H9 (cell line): Measurements from ENCODE around the gene PPARG. TPM values are rescaled to one million over a fixed set of nuclear protein-coding genes. Genes with fewer than 3 reads are reported as not detected.

Experiments used
- DNase-seq: peaks from one replicate; pipeline ENCODE4 v3.0.0-alpha.2; 2017
- H2AFZ ChIP-seq: one replicate; pipeline ENCODE4 v1.6.1; 2013; ENCODE audit warnings: mild to moderate bottlenecking, low read length, control low read depth, moderate library complexity
- H2AK5ac ChIP-seq: 2 replicates; pipeline ENCODE4 v1.6.1; 2013; ENCODE audit warnings: low read length, control low read depth, mixed read lengths; ENCODE audit not compliant: insufficient read length
- H2BK120ac ChIP-seq: one replicate; pipeline ENCODE4 v1.6.1; 2013; ENCODE audit warnings: low read depth, mild to moderate bottlenecking, low read length, control low read depth, inconsistent platforms; ENCODE audit not compliant: poor library complexity, severe bottlenecking
- H2BK12ac ChIP-seq: 2 replicates; pipeline ENCODE4 v1.6.1; 2013; ENCODE audit warnings: low read length, control low read depth, mixed read lengths, low read depth; ENCODE audit not compliant: insufficient read length
- H2BK15ac ChIP-seq: 2 replicates; pipeline ENCODE4 v1.6.1; 2013; ENCODE audit warnings: low read depth, low read length, control low read depth
- H2BK20ac ChIP-seq: one replicate; pipeline ENCODE4 v1.6.1; 2013; ENCODE audit warnings: low read depth, mild to moderate bottlenecking, low read length, control low read depth, inconsistent platforms; ENCODE audit not compliant: poor library complexity, severe bottlenecking
- H2BK5ac ChIP-seq: 2 replicates; pipeline ENCODE4 v1.6.1; 2013; ENCODE audit warnings: low read length, control low read depth, mixed read lengths; ENCODE audit not compliant: insufficient read length
- H3K14ac ChIP-seq: 2 replicates; pipeline ENCODE4 v1.6.1; 2013; ENCODE audit warnings: low read length, control low read depth; ENCODE audit not compliant: insufficient read depth
- H3K18ac ChIP-seq: 2 replicates; pipeline ENCODE4 v1.6.1; 2013; ENCODE audit warnings: low read depth, mild to moderate bottlenecking, mixed read lengths, low read length, control low read depth; ENCODE audit not compliant: insufficient read length
- H3K23ac ChIP-seq: 2 replicates; pipeline ENCODE4 v1.6.1; 2013; ENCODE audit warnings: low read length, control low read depth, mixed read lengths, low read depth; ENCODE audit not compliant: insufficient read length
- H3K23me2 ChIP-seq: 2 replicates; pipeline ENCODE4 v1.6.1; 2013; ENCODE audit warnings: low read depth, mild to moderate bottlenecking, mixed read lengths, low read length, control low read depth; ENCODE audit not compliant: insufficient read length, poor library complexity, severe bottlenecking
- H3K27ac ChIP-seq: 2 replicates; pipeline ENCODE4 v1.5.1; 2013; ENCODE audit warnings: low read length, control low read depth, mixed read lengths, low read depth; ENCODE audit not compliant: insufficient read length
- H3K27me3 ChIP-seq: 2 replicates; pipeline ENCODE4 v1.6.1; 2013; ENCODE audit warnings: low read length, control low read depth, inconsistent platforms; ENCODE audit not compliant: insufficient read depth
- H3K4ac ChIP-seq: 2 replicates; pipeline ENCODE4 v1.6.1; 2013; ENCODE audit warnings: low read depth, mild to moderate bottlenecking, control low read depth, inconsistent platforms, low read length, moderate library complexity
- H3K4me1 ChIP-seq: 2 replicates; pipeline ENCODE4 v1.6.1; 2013; ENCODE audit warnings: low read length, control low read depth, inconsistent platforms; ENCODE audit not compliant: insufficient read depth
- H3K4me2 ChIP-seq: 2 replicates; pipeline ENCODE4 v1.6.1; 2013; ENCODE audit warnings: low read length, control low read depth, mixed read lengths; ENCODE audit not compliant: insufficient read length, insufficient read depth
- H3K56ac ChIP-seq: 2 replicates; pipeline ENCODE4 v1.6.1; 2013; ENCODE audit warnings: low read depth, mild to moderate bottlenecking, mixed read lengths, low read length, control low read depth; ENCODE audit not compliant: insufficient read length
- H3K79me1 ChIP-seq: 2 replicates; pipeline ENCODE4 v1.6.1; 2013; ENCODE audit warnings: low read depth, mild to moderate bottlenecking, moderate library complexity, low read length, control low read depth, inconsistent platforms; ENCODE audit not compliant: insufficient read depth, poor library complexity, severe bottlenecking
- H3K79me2 ChIP-seq: 2 replicates; pipeline ENCODE4 v1.6.1; 2013; ENCODE audit warnings: low read length, control low read depth, inconsistent platforms; ENCODE audit not compliant: insufficient read depth
- H3K9ac ChIP-seq: 2 replicates; pipeline ENCODE4 v1.6.1; 2013; ENCODE audit warnings: low read length, control low read depth, mixed read lengths; ENCODE audit not compliant: insufficient read length; ENCODE audit errors: extremely low read depth
- H3K9me3 ChIP-seq: one replicate; pipeline ENCODE4 v1.6.1; 2013; ENCODE audit warnings: low read depth, low read length, inconsistent platforms; ENCODE audit not compliant: control insufficient read depth
- H3T11ph ChIP-seq: one replicate; pipeline ENCODE4 v1.6.1; 2013; ENCODE audit warnings: mild to moderate bottlenecking, low read length, control low read depth, inconsistent platforms
- H4K20me1 ChIP-seq: one replicate; pipeline ENCODE4 v1.6.1; 2013; ENCODE audit not compliant: control insufficient read depth, insufficient read length, insufficient read depth
- H4K5ac ChIP-seq: 2 replicates; pipeline ENCODE4 v1.6.1; 2013; ENCODE audit warnings: low read depth, mild to moderate bottlenecking, mixed read lengths, low read length, control low read depth; ENCODE audit not compliant: insufficient read length
- H4K8ac ChIP-seq: replicated peaks from 2 replicates; pipeline ENCODE4 v1.6.1; 2013; ENCODE audit warnings: low read length, control low read depth, mixed read lengths, low read depth; ENCODE audit not compliant: insufficient read length
- H4K91ac ChIP-seq: 2 replicates; pipeline ENCODE4 v1.6.1; 2013; ENCODE audit warnings: low read depth, mild to moderate bottlenecking, moderate library complexity, mixed read lengths, low read length, control low read depth; ENCODE audit not compliant: insufficient read length
- H3K27ac Mint-ChIP-seq, 3 experiments: 2 replicates in 2 of 3; 3 replicates in 1 of 3; pipeline ENCODE4 v1.8.0; 2020 to 2021; ENCODE audit warnings: mixed read lengths in 3 of 3, mild to moderate bottlenecking in 1 of 3, moderate library complexity in 1 of 3
- H3K27me3 Mint-ChIP-seq: 2 replicates; pipeline ENCODE4 v1.8.0; 2021; ENCODE audit warnings: low read depth, mild to moderate bottlenecking, moderate library complexity, mixed read lengths
- H3K36me3 Mint-ChIP-seq, 3 experiments: 2 replicates in 2 of 3; 3 replicates in 1 of 3; pipeline ENCODE4 v1.8.0; 2020 to 2021; ENCODE audit warnings: low read depth in 3 of 3, mixed read lengths in 3 of 3; ENCODE audit not compliant: insufficient read depth in 1 of 3
- H3K4me1 Mint-ChIP-seq, 2 experiments: 2 replicates each; pipeline ENCODE4 v1.8.0; 2020; ENCODE audit warnings: mixed read lengths in 2 of 2
- H3K4me3 Mint-ChIP-seq, 2 experiments: 2 replicates in 1 of 2; 3 replicates in 1 of 2; pipeline ENCODE4 v1.8.0; 2020 to 2021; ENCODE audit warnings: mild to moderate bottlenecking in 2 of 2, mixed read lengths in 2 of 2, moderate library complexity in 1 of 2
- H3K9me3 Mint-ChIP-seq, 2 experiments: 2 replicates in 1 of 2; 3 replicates in 1 of 2; pipeline ENCODE4 v1.8.0; 2020; ENCODE audit warnings: mild to moderate bottlenecking in 2 of 2, mixed read lengths in 2 of 2, moderate library complexity in 1 of 2
- WGBS: extraction: QIAGEN DNeasy Blood & Tissue Kit; methylation state at CpG from one replicate; pipeline ENCODE4 v1.1.7; 2013; ENCODE audit warnings: missing lambda C conversion rate, low lambda C conversion rate, mixed read lengths; ENCODE audit not compliant: insufficient read length; ENCODE audit errors: extremely low coverage; 5-methylcytosine and 5-hydroxymethylcytosine counted together
- total RNA-seq: library from RNA; stranded (reverse); gene quantifications from 2 replicates; pipeline ENCODE4 v1.2.1, GENCODE V29; 2021
- TF ChIP-seq, protein P1 (sequence below): fragments of 200-600 bp; sonication (generic); conservative IDR thresholded peaks from 3 replicates; pipeline ENCODE4 v1.8.0; 2021; ENCODE audit warnings: antibody characterized with exemption, mild to moderate bottlenecking

PPARG gene
- total RNA-seq, 1 experiment from 2014 or later, result 0.42 TPM

DNA sequence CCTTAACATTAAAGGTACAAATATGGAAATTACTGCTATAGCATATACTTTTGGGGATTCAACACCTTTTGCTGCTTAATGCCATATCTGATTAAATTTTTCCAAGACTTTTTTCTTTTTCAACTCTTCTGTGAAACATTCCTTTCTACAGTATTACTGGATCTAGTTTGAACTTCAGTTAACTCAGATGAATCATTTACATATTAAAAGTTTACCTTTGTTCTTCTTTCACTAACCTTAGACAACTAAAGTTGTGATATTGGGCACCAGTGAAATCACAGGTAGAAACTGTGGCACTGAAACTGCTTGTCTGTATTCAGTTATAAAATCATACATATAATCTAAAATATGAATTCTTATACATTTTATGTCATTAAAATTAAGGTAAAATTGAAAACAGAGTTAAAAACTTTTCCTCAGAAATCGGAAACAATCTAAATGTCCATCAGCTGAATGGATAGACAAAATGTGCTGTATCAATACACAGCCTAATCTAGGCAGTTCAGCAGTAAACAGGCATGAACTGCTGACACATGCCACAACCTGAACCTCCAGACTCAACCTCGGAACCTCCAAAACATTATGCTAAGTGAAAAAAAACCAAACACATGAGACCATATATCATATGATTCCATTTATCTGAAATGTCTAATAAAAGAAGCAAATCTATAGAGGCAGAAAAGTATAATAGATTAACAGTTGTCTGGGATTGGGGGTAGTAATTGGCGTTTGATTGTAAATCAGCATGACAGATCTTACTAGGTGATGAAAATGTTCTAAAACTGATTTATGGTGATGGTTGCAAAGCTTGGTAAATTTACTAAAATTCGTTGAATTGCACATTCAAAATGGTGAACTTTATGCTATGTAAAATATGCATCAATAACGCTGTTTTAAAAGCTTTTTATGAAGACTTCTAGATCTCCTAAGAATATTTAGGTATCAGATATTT lies 50.0 kb downstream of the PPARG start:
- Histone ChIP-seq H3K14ac (no peak overlapping the region), H3K79me1 (no peaks in the 10 kb centered on the region), H4K91ac (no peak overlapping the region), H3K27ac (no peak overlapping the region), H3K4ac (no peak overlapping the region), H4K8ac (no peak overlapping the region), H3K79me2 (no peaks in the 10 kb centered on the region), H3K4me2 (no peak overlapping the region), H3K9me3 (no peaks in the 10 kb centered on the region), H3K9ac (no peak overlapping the region), H3T11ph (no peak overlapping the region), H2AFZ (no peak overlapping the region), H2BK20ac (no peak overlapping the region), H2BK5ac (no peak overlapping the region), H4K5ac (no peak overlapping the region), H4K20me1 (no peaks in the 10 kb centered on the region), H2BK120ac (no peak overlapping the region), H3K4me1 (no peaks in the 10 kb centered on the region), H2AK5ac (no peak overlapping the region), H3K27me3 (no peaks in the 10 kb centered on the region), H2BK12ac (no peak overlapping the region), H3K23ac (no peak overlapping the region), H3K23me2 (no peaks in the 10 kb centered on the region), H3K18ac (no peak overlapping the region), H3K56ac (no peak overlapping the region), H2BK15ac (no peak overlapping the region)
- Mint-ChIP-seq H3K4me3 (no peak overlapping the region), H3K36me3 (no peaks in the 10 kb centered on the region), H3K9me3 (no peaks in the 10 kb centered on the region), H3K27ac (no peak overlapping the region), H3K4me1 (no peaks in the 10 kb centered on the region), H3K27me3 (peaks cover 3% of the 10 kb centered on the region)
- WGBS, result 100% methylated on average over 1 of the region's 5 CpGs
- no peak for DNase-seq
- TF ChIP-seq, protein P1, sequence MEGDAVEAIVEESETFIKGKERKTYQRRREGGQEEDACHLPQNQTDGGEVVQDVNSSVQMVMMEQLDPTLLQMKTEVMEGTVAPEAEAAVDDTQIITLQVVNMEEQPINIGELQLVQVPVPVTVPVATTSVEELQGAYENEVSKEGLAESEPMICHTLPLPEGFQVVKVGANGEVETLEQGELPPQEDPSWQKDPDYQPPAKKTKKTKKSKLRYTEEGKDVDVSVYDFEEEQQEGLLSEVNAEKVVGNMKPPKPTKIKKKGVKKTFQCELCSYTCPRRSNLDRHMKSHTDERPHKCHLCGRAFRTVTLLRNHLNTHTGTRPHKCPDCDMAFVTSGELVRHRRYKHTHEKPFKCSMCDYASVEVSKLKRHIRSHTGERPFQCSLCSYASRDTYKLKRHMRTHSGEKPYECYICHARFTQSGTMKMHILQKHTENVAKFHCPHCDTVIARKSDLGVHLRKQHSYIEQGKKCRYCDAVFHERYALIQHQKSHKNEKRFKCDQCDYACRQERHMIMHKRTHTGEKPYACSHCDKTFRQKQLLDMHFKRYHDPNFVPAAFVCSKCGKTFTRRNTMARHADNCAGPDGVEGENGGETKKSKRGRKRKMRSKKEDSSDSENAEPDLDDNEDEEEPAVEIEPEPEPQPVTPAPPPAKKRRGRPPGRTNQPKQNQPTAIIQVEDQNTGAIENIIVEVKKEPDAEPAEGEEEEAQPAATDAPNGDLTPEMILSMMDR, result no peak
